ENCODE results near the gene PARD3.

PARD3 gene

GRCh38 chr10:34821587-34822585 is 6.8 kb upstream of the PARD3 start:
- DNase-seq, result no peak

DNA sequence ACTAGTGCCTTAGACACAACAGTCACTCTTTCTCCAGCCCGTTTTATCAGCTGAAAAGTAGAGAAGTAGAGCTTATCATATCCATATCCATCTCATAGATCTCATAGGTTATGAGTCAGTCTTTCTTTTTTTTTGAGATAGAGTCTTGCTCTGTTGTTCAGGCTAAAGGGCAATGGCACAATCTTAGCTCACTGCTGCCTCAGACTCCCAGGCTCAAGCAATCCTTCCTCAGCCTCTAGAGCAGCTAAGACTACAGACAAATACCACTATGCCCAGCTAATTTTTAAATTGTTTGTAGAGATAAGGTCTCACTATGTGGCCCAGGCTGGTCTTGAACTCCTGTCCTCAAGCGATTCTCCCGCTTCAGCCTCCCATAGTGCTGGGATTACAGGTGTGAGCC is 2.5 kb upstream of the PARD3 start:
- no peak for DNase-seq

DNA sequence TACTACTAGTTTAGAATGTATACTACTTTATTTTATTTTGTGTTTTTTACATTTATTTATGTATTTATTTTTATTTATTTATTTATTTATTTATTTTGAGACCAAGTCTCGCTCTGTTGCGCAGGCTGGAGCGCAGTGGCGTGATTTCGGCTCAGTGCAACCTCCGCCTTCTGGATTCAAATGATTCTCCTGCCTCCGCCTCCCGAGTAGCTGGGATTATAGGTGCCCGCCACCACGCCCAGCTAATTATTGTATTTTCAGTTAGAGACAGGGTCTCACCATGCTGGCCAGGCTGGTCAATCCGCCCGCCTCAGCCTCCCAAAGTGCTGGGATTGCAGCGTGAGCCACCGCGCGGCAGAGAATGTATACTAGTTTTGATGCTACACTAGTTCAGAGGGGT is 2.0 kb upstream of the PARD3 start:
- no peak for DNase-seq

DNA sequence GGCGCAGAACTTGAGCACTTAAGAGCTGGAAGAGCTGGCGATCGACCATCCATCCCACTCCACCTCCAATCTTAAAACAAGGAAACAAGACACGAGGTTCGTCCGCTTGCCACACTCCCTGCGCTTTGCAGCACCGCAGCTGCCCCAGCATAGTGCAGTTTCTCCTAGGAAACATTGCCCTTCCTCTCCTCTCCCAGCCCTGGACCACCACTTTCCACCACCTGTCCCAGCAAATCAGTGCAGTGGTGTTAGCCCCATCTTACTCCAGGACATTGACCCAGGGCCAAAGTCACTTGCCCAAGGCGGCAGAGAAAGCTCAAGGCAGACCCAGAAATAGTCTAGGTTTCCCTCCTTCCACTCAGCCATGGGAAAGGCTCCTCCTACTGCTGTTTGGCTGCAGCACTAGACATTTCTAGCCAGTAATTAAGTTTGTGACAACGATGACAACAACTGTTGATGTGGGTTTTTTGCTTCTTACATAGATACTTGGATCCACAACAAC is 1.5 kb upstream of the PARD3 start:
- DNase-seq, result no peak

DNA sequence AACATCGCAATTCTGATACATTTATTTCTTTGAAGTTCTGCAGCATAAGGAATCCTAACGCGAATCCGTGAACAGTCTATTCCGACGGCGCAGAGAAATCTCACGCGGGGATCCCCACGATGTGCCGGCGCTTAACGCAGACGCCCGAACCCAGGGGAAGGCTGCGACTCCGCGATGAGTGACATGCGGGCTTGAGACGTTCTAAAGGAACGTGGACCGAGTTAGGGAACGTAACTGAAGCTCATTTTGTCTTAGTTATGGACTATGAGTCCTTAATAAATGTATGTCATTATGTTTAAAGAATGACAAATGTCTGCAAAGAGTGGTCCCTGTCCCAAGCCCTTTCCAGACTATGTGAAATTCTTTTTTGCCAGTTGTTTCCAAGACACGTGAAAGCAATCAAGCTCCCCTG is 995 bp upstream of the PARD3 start:
- no peak for DNase-seq

DNA sequence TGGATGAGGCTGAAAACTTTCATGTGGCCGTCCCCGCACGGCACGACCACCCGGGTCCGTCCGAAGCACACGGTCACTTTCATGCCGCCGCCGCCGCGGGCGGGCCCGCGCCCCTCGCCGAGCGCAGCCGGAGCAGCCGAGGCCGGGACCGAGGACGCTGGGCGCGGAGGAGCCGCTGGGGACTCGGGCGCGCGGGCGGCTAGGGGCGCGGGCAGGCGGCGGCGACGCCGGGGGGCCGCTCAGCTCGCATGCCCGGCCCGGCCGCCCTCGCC is 247 bp downstream of the PARD3 start:
- DNase-seq, result no peak

- DNase-seq, result no peak
These were observed 728 bp downstream of the PARD3 start for GRCh38 chr10:34814223-34814912.

GRCh38 chr10:34813626-34814222 is 1.4 kb downstream of the PARD3 start:
- DNase-seq, result no peak

GRCh38 chr10:34812771-34813170 is 2.3 kb downstream of the PARD3 start:
- no peak for DNase-seq

GRCh38 chr10:34811968-34812514 is 3.1 kb downstream of the PARD3 start:
- DNase-seq, result no peak

DNA sequence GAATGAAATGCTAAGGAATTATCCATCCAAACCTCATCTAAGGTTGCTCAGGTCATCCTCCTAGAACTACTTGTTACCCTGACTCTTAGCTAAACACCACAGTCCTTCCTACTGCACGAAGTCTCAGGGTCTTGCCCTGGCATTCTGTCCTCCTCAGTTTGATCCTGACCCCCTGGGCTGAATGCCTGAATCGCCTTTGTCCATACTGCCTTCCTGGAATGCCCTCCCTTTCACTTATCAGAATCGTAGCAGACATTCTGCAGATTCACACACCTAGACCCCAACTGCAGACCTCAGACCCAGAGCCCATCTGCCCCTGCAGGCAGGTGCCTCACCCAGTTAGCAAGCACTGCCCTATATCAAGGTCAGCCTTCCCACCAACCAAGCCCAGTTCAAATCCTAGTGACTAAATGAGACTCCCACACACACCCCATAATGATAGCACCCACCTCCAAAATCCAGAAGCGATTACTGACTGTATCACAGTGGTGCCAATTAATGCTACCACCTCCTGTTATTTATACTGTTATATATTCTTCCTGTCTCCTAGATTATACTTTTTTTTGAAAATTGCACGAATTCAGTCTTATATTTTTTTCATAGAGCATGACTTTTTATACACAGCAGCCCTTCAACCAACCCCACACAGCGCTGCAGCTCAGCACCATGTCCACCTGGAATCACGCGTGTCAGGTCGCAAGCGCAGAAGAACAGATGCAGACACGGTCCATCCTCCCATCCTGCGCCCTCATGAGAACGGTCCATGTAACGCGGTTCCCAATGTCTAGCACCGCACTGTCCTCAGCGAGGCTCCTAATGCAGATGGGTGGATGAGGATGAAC is 3.7 kb downstream of the PARD3 start:
- DNase-seq, result no peak

GRCh38 chr10:34809796-34810195 is 5.3 kb downstream of the PARD3 start:
- DNase-seq, result no peak

- DNase-seq, result no peak
These were observed 6.0 kb downstream of the PARD3 start for GRCh38 chr10:34808801-34809745.

GRCh38 chr10:34808336-34808735 is 6.8 kb downstream of the PARD3 start:
- no peak for DNase-seq

DNA sequence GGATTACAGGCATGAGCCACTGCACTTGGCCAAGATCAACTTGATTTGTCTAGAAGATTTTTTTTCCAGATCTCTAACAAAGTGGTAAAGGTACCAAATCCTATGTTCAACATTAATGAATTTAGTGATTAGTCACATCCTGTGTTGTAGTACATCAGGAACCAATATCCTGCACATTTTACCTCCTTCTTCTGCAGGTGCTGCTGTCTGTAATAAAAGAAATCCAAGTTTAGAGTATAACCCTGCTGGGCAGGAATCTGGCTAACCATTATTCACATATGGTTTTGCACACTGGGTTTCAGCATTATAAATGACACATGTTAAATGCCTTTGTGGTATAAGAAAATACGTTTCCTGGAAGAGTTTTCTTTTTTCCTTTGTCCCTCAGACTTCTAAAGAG is 10.8 kb downstream of the PARD3 start:
- no peak for DNase-seq

DNA sequence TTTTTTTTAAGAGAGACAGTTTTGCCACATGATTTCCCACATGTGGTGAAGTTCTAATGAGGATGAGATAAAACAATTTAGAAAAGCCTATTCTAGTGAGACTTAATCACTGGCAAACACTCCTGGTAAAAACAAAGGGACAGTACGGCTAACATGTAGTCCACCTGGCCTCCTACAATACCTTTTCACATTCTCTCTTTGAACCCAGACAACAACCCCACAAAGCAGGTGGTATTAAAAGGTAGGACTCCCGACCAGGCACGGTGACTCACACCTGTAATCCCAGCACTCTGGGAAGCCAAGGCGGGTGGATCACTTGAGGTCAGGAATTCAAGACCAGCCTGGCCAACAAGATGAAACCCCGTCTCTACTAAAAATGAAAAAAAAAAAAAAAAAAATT is 12.4 kb downstream of the PARD3 start:
- no peak for DNase-seq

DNA sequence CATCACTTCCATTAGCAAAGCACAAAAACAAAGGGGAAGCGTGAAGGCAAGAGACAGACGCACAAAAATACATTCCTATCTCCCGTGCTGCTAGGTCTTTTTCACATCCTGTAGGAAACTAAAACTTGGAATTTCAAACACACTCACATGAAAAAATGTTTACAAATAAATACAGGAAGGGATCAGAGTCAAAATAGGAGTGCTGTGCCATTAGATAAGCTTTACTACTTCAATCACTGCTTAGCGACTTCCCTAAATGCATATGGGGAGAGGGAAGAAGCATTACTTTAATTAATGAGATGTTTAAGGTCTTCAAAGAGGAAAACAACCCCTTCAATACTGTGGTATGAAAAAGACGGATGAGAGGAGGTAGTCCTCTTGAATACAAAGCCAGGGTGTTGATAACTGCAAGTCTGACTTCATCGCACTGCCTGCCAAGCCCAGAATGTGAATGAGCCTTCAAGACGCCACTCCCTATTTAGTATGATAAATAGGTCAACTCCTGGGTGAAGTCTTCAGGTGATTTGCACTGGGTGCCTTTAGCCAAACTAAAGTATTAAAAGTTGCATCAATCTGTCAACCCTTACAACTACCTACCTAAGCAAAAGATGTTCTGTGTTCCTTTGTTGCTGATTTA is 13.9 kb downstream of the PARD3 start:
- no peak for DNase-seq

- DNase-seq, result no peak
These were observed 14.5 kb downstream of the PARD3 start for GRCh38 chr10:34800624-34801023.

GRCh38 chr10:34798654-34799053 is 16.4 kb downstream of the PARD3 start:
- no peak for DNase-seq

DNA sequence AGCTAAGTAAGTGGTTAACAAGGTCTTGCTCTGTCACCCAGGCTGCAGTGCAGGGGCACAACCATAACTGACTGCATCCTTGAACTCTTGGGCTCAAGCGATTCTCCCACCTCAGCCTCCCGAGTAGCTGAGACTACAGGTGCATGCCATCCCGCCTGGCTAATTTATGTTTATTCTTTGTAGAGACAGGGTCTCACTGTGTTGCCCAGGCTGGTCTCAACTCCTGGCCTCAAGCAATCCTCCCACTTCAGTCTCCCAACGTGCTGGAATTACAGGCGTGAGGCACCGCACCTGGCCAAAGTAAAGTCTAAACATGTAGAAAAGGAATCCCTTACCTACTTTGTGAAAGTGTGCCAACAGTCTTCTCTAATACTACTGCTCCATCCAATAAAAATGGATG is 17.9 kb downstream of the PARD3 start:
- DNase-seq, result no peak

GRCh38 chr10:34796133-34796532 is 19.0 kb downstream of the PARD3 start:
- DNase-seq, result no peak

Measured in CD4-positive, alpha-beta T cell treated with Interleukin-10 for 1 hour (primary cell).